CD14-positive monocyte (primary cell): Measurements from ENCODE around the gene TMEM35B. TPM values are rescaled to one million over a fixed set of nuclear protein-coding genes. Genes with fewer than 3 reads are reported as not detected.
"Not testable (repeated sequence)": the region's sequence is repeated elsewhere in the genome, so short reads cannot be mapped to it uniquely, and the experiment has no call there.

Source experiments
- DNase-seq, 3 donors: peaks; one replicate each; pipeline ENCODE4 v3.0.0-alpha.2; 2011 to 2022
- H2AFZ ChIP-seq: 2 replicates; pipeline ENCODE4 v1.6.0; 2012; ENCODE audit warnings: mild to moderate bottlenecking, low read depth, low read length, inconsistent platforms; ENCODE audit not compliant: insufficient read depth, poor library complexity, severe bottlenecking
- H3K27ac ChIP-seq, 2 donors: 1 replicate in 1 of 2; 2 replicates in 1 of 2; pipeline ENCODE4 v1.5.1; 2012 to 2013; ENCODE audit warnings: low read length in 2 of 2, control low read depth in 1 of 2, inconsistent platforms in 1 of 2, low read depth in 1 of 2, mild to moderate bottlenecking in 1 of 2
- H3K27me3 ChIP-seq, 2 donors: one replicate each; pipeline versions ENCODE4 v1.6.0 to v1.6.1; 2011 to 2013; ENCODE audit warnings: low read length in 2 of 2; ENCODE audit not compliant: control insufficient read depth in 2 of 2, insufficient read depth in 2 of 2
- H3K36me3 ChIP-seq, 2 donors: replicated peaks in 1 of 2; 1 replicate in 1 of 2; 2 replicates in 1 of 2; pipeline versions ENCODE4 v1.5.1 to v1.6.1; 2012 to 2013; ENCODE audit warnings: low read length in 2 of 2, control low read depth in 1 of 2, inconsistent platforms in 1 of 2, mild to moderate bottlenecking in 1 of 2; ENCODE audit not compliant: insufficient read depth in 2 of 2, control insufficient read depth in 1 of 2
- H3K4me1 ChIP-seq, 2 donors: 1 replicate in 1 of 2; 2 replicates in 1 of 2; pipeline versions ENCODE4 v1.5.1 to v1.6.1; 2012 to 2013; ENCODE audit warnings: low read length in 2 of 2, control low read depth in 1 of 2, inconsistent platforms in 1 of 2, mild to moderate bottlenecking in 1 of 2, moderate library complexity in 1 of 2; ENCODE audit not compliant: insufficient read depth in 2 of 2, control insufficient read depth in 1 of 2
- H3K4me2 ChIP-seq: replicated peaks from 2 replicates; pipeline ENCODE3; 2012; ENCODE audit warnings: low read length, moderate library complexity, mild to moderate bottlenecking; ENCODE audit not compliant: poor library complexity, severe bottlenecking; ENCODE audit errors: extremely low read depth
- H3K4me3 ChIP-seq, 3 experiments: fragments of 200-600 bp in 1 of 3; sonication (generic) in 1 of 3; replicated peaks in 1 of 3; 1 replicate in 2 of 3; 2 replicates in 1 of 3; pipeline ENCODE4 v1.5.1; 2011 to 2013; ENCODE audit warnings: low read length in 3 of 3, mild to moderate bottlenecking in 3 of 3, control low read depth in 2 of 3, low read depth in 2 of 3, inconsistent platforms in 1 of 3, moderate library complexity in 1 of 3
- H3K79me2 ChIP-seq: 2 replicates; pipeline ENCODE4 v1.6.0; 2012; ENCODE audit warnings: mild to moderate bottlenecking, control low read depth, inconsistent platforms, low read length, moderate library complexity; ENCODE audit not compliant: insufficient read depth
- H3K9ac ChIP-seq: 2 replicates; pipeline ENCODE4 v1.6.0; 2017; ENCODE audit warnings: low read length, mild to moderate bottlenecking; ENCODE audit not compliant: insufficient read depth, poor library complexity, severe bottlenecking
- H3K9me3 ChIP-seq, 2 donors: replicated peaks in 1 of 2; 1 replicate in 1 of 2; 2 replicates in 1 of 2; pipeline versions ENCODE4 v1.5.1 to v1.6.1; 2012 to 2013; ENCODE audit warnings: low read length in 2 of 2, control low read depth in 1 of 2; ENCODE audit not compliant: control insufficient read depth in 1 of 2, insufficient read depth in 1 of 2
- H4K20me1 ChIP-seq: 2 replicates; pipeline ENCODE4 v1.6.0; 2012; ENCODE audit warnings: mild to moderate bottlenecking, low read length, control low read depth, moderate library complexity; ENCODE audit not compliant: insufficient read depth
- H3K27ac Mint-ChIP-seq, 7 donors: one replicate each; pipeline ENCODE4 v1.8.0; 2020; ENCODE audit warnings: mild to moderate bottlenecking in 7 of 7, mixed read lengths in 7 of 7, moderate library complexity in 6 of 7, inconsistent platforms in 2 of 7
- H3K27me3 Mint-ChIP-seq, 3 donors: one replicate each; pipeline ENCODE4 v1.8.0; 2021 to 2022; ENCODE audit warnings: low read depth in 3 of 3, mild to moderate bottlenecking in 3 of 3, mixed read lengths in 3 of 3, moderate library complexity in 3 of 3, inconsistent platforms in 1 of 3
- H3K36me3 Mint-ChIP-seq, 2 donors: one replicate each; pipeline ENCODE4 v1.8.0; 2020; ENCODE audit warnings: mixed read lengths in 2 of 2, inconsistent platforms in 1 of 2, mild to moderate bottlenecking in 1 of 2
- H3K4me1 Mint-ChIP-seq: one replicate; pipeline ENCODE4 v1.8.0; 2020; ENCODE audit warnings: mild to moderate bottlenecking, mixed read lengths
- H3K4me3 Mint-ChIP-seq, 2 donors: one replicate each; pipeline ENCODE4 v1.8.0; 2020; ENCODE audit warnings: mild to moderate bottlenecking in 2 of 2, mixed read lengths in 2 of 2, moderate library complexity in 1 of 2
- H3K9me3 Mint-ChIP-seq, 7 donors: one replicate each; pipeline ENCODE4 v1.8.0; 2020 to 2022; ENCODE audit warnings: mixed read lengths in 7 of 7, mild to moderate bottlenecking in 6 of 7, moderate library complexity in 6 of 7, inconsistent platforms in 2 of 7
- CTCF ChIP-seq: fragments of 200-600 bp; IDR thresholded peaks from one replicate; pipeline ENCODE4 v1.8.0; 2022; ENCODE audit warnings: antibody characterized with exemption, mild to moderate bottlenecking
- WGBS: methylation state at CpG from one replicate; pipeline ENCODE4 v1.1.5; 2013; ENCODE audit warnings: missing lambda C conversion rate; ENCODE audit not compliant: insufficient coverage; 5-methylcytosine and 5-hydroxymethylcytosine counted together
- intact Hi-C, 2 donors: fragments of 100-400 bp; cut with micrococcal nuclease; formaldehyde crosslinking; loops; one replicate each; pipeline versions ENCODE4 v1.15.0 to v1.15.1; 2023
- polyA plus RNA-seq, 3 donors: library from polyadenylated mRNA; depleted of rRNA in 1 of 3; unstranded in 2 of 3; stranded (reverse) in 1 of 3; fragments of 300-500 nt in 2 of 3; fragments of >200 nt in 1 of 3; fragmentation: Illumina TruSeq in 2 of 3; gene quantifications; 1 replicate in 2 of 3; 2 replicates in 1 of 3; pipeline ENCODE4 v1.2.3, GENCODE V29; 2012 to 2021

TMEM35B gene
- polyA plus RNA-seq, 3 donors = 33.6 to 128 (median 102) TPM

- Histone ChIP-seq H3K36me3 (no peaks in the 10 kb centered on the region), H3K4me1 (no peaks in the 10 kb centered on the region), H3K27me3 (no peaks in the 10 kb centered on the region), H4K20me1 (no peaks in the 10 kb centered on the region), H3K4me2 (no peak overlapping the region), H3K27ac (no peak overlapping the region), H2AFZ (no peak overlapping the region), H3K9ac (no peak overlapping the region), H3K79me2 (no peaks in the 10 kb centered on the region), H3K9me3 (peaks cover 4% of the 10 kb centered on the region in 2 donors), H3K4me3 (no peak overlapping the region)
- H3K36me3 Mint-ChIP-seq = no peaks in the 10 kb centered on the region
- H3K4me3 Mint-ChIP-seq = no peak overlapping the region
- H3K27ac Mint-ChIP-seq = no peak overlapping the region
- peaks cover under 1% of the 10 kb centered on the region for H3K4me1 Mint-ChIP-seq
- peaks cover 0 to 16% (median 9%) of the 10 kb centered on the region in 7 donors for H3K9me3 Mint-ChIP-seq
- 93% methylated on average over 5 of the region's 5 CpGs for WGBS
- no peak for DNase-seq
- peaks cover 4 to 6% (median 5%) of the 10 kb centered on the region in 3 donors for H3K27me3 Mint-ChIP-seq
- TF ChIP-seq CTCF = no peak
- intact Hi-C loops = no loop called here
Observed at GRCh38 chr1:34970829-34971228, 14.3 kb downstream of the TMEM35B start.

GRCh38 chr1:34970220-34970735 is 14.9 kb downstream of the TMEM35B start:
- Histone ChIP-seq H3K27me3 (no peaks in the 10 kb centered on the region), H3K9me3 (peaks cover 4% of the 10 kb centered on the region in 2 donors), H3K36me3 (no peaks in the 10 kb centered on the region), H3K4me3 (no peak overlapping the region), H4K20me1 (no peaks in the 10 kb centered on the region), H2AFZ (no peak overlapping the region), H3K9ac (no peak overlapping the region), H3K27ac (no peak overlapping the region), H3K4me2 (no peak overlapping the region), H3K4me1 (no peaks in the 10 kb centered on the region), H3K79me2 (no peaks in the 10 kb centered on the region)
- DNase-seq = no peak
- intact Hi-C loops = no loop called here
- H3K27ac Mint-ChIP-seq = no peak overlapping the region
- no peaks in the 10 kb centered on the region for H3K4me1 Mint-ChIP-seq
- peaks cover 0 to 16% (median 9%) of the 10 kb centered on the region in 7 donors for H3K9me3 Mint-ChIP-seq
- TF ChIP-seq CTCF = no peak
- no peaks in the 10 kb centered on the region for H3K36me3 Mint-ChIP-seq
- H3K27me3 Mint-ChIP-seq = peaks cover 4 to 6% (median 4%) of the 10 kb centered on the region in 3 donors
- no peak overlapping the region for H3K4me3 Mint-ChIP-seq
- no CpG with 5 or more reads among the region's 5 CpGs for WGBS

GRCh38 chr1:34968297-34968696 is 16.9 kb downstream of the TMEM35B start:
- no CpG with 5 or more reads among the region's 3 CpGs for WGBS
- intact Hi-C loops, H3K4me1 ChIP-seq: not testable (repeated sequence)

More at GRCh38 chr1:34968297-34968696, 16.9 kb downstream of the TMEM35B start:
- not testable (repeated sequence) for H3K36me3 ChIP-seq, H3K4me1 Mint-ChIP-seq, H3K9me3 ChIP-seq, H3K4me3 ChIP-seq, H3K4me3 Mint-ChIP-seq, H4K20me1 ChIP-seq, H3K27me3 Mint-ChIP-seq, H3K27ac ChIP-seq, H3K4me2 ChIP-seq, H3K27ac Mint-ChIP-seq, H3K9ac ChIP-seq, DNase-seq, H3K36me3 Mint-ChIP-seq, H3K79me2 ChIP-seq, H3K27me3 ChIP-seq, H2AFZ ChIP-seq
- H3K9me3 Mint-ChIP-seq = peaks cover 0 to 18% (median 9%) of the 10 kb centered on the region in 7 donors
